Right lung (tissue), 10 donors: ENCODE data around the gene SLC25A24. TPM values are rescaled to one million over a fixed set of nuclear protein-coding genes. Genes with fewer than 3 reads are reported as not detected.
"Not testable (repeated sequence)": the region's sequence is repeated elsewhere in the genome, so short reads cannot be mapped to it uniquely, and the experiment has no call there.

Experiments used
- DNase-seq, 2 donors: peaks; one replicate each; pipeline ENCODE4 v3.0.0-alpha.2; 2013
- long read RNA-seq, 8 donors: transcript quantifications; one replicate each; lab custom pipeline, GENCODE V29; 2026
- polyA plus RNA-seq, 5 donors: library from polyadenylated mRNA; unstranded; fragments of 120-200 nt; gene quantifications; one replicate each; pipeline versions ENCODE4 v1.2.1 to v1.2.3, GENCODE V29; 2013; ENCODE audit warnings: inconsistent platforms in 1 of 5, low replicate concordance in 1 of 5; ENCODE audit not compliant: insufficient read length in 5 of 5, insufficient read depth in 1 of 5

SLC25A24 gene
- polyA plus RNA-seq, result 10 to 100 TPM; 61.5 to 86.5 (median 70.8) TPM
- long read RNA-seq, donor 1, full-length matches to known transcripts, result 29 of 78 reads
- long read RNA-seq, donor 1, partial matches to known transcripts, result 49 of 78 reads
- long read RNA-seq, donor 1, other reads (novel, unspliced or antisense), result 0 of 78 reads
- long read RNA-seq, donor 2, full-length matches to known transcripts, result 18 of 31 reads
- long read RNA-seq, donor 2, partial matches to known transcripts, result 13 of 31 reads
- long read RNA-seq, donor 2, other reads (novel, unspliced or antisense), result 0 of 31 reads
- long read RNA-seq, donor 3, full-length matches to known transcripts, result 20 of 30 reads
- long read RNA-seq, donor 3, partial matches to known transcripts, result 10 of 30 reads
- long read RNA-seq, donor 3, other reads (novel, unspliced or antisense), result 0 of 30 reads
- long read RNA-seq, donor 4, full-length matches to known transcripts, result 15 of 23 reads
- long read RNA-seq, donor 4, partial matches to known transcripts, result 8 of 23 reads
- long read RNA-seq, donor 4, other reads (novel, unspliced or antisense), result 0 of 23 reads
- long read RNA-seq, donor 5, full-length matches to known transcripts, result 28 of 61 reads
- long read RNA-seq, donor 5, partial matches to known transcripts, result 33 of 61 reads
- long read RNA-seq, donor 5, other reads (novel, unspliced or antisense), result 0 of 61 reads
- long read RNA-seq, donor 6, full-length matches to known transcripts, result 33 of 50 reads
- long read RNA-seq, donor 6, partial matches to known transcripts, result 17 of 50 reads
- long read RNA-seq, donor 6, other reads (novel, unspliced or antisense), result 0 of 50 reads
- long read RNA-seq, donor 7, full-length matches to known transcripts, result 13 of 25 reads
- long read RNA-seq, donor 7, partial matches to known transcripts, result 12 of 25 reads
- long read RNA-seq, donor 7, other reads (novel, unspliced or antisense), result 0 of 25 reads
- long read RNA-seq, donor 8, full-length matches to known transcripts, result 14 of 14 reads
- long read RNA-seq, donor 8, partial matches to known transcripts, result 0 of 14 reads
- long read RNA-seq, donor 8, other reads (novel, unspliced or antisense), result 0 of 14 reads

DNA sequence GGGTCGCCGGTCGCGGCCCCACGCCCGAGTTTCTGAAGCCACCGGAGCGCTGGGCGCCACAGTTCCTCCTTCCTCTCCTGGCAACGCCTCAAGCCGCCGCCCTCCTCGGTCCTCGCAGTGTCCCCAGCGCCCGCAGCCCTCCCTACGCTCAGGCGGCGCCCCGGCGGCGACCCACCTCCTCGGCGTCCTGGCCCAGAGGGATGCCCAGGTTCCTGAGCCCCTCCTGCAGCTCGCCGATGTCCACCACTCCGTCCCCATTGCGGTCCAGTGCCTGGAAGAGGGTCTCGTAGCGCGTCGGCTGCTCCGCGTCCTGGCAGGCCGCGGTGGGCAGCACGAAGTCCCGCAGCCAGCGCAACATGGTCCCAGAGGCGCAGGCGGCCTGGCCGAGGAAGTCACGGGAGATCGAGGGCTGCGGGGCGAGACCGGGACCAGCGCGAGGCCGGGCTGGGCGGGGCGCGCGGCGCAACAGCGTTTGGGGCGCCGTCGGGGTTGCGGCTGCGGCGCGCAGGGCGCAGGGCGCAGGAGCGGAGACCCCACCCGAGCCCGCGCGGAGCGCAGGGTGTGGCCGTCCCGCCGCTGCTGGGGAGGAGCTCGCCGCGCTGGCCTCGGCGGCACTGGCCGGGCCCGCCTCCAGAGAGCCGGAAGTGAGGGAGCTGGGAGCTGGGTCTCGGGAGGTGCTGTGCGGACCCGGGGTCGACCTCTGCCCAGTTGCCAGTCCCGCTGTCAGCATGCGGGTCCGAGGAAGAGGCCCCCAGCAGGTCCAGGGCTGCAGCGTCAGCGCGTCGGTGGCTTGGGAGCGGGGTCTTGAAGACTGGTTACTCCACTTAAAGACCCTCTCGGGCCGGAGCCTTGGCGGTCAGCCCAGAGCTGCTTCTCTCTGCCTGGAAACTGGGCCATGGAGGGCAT lies at the start of gene SLC25A24:
Gene SLC25A24 (minus strand): TSS at position 563 of the 906 bp plus-strand sequence. CDS start 205 bp downstream, at position 358.
- DNase-seq, result peak; percentile 86 to 88

DNA sequence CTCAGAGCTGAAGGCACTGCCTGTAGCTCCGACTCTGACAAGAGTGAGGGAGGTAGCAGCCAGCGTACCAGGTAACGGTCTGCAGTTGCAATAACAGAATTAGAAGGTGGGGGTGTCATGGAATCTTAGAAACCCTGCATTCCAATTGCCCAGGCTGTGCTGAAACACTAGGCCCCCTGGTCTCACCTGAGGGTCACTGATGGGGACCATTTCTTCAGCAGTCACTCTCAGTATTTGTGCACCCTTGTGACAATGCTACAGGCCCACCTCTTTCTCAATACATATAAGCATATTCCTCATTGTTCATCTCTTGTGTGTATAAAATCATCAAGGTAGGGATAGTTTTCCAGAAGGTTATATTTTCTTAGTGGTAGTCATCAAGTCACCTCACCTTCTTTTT lies 43.8 kb upstream of the SLC25A24 start, which contains the start of gene NBPF4:
Gene NBPF4 (minus strand): TSS at position 101 of the 400 bp plus-strand sequence. CDS start 315 bp downstream, outside the sequence.
- not testable (repeated sequence) for DNase-seq

DNA sequence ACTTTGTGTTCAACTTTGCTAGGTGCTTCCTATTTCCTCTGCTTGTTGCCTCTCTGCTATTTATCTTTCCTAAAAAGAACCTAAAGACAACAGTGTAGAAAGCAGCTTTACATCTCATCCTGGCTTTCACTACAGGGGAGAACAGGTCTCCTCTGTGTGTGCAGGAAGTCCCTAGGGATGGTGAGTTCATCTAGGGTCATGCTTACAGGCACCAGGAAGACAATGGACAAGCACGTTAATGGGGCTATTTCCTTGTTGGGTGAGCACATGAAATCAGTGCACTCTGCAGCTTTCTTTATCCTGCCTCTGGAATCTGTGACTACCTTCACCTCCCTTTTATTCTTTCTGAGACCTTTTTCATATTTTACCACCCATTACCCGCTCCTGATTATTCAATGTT lies 39.3 kb upstream of the SLC25A24 start:
- not testable (repeated sequence) for DNase-seq

GRCh38 chr1:108235308-108235707 lies 35.2 kb upstream of the SLC25A24 start:
- not testable (repeated sequence) for DNase-seq

- DNase-seq, result not testable (repeated sequence)
Measured at GRCh38 chr1:108232183-108232582, 32.0 kb upstream of the SLC25A24 start.

- not testable (repeated sequence) for DNase-seq
Measured at GRCh38 chr1:108229976-108230375, 29.8 kb upstream of the SLC25A24 start.

DNA sequence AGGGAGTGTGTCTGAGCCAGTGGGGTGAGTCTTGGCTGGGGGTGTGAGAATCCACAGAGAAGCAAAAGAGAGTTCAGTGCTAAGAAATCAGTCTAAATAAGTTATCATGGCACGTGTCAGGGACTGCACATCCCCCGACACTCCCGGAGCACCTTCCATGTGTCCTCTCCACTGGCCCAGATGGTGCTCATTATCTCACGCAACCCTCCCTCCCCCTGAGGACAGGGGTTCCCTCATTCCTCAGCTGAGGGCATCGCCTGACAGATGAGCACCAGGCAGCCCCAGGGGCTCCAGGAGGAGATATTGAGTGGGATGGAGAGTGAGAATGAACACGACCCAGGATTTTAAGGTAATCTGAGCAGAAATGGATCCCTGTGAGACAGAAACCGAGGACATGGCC lies 27.6 kb upstream of the SLC25A24 start:
- DNase-seq, result not testable (repeated sequence)

- DNase-seq, result not testable (repeated sequence)
Measured at GRCh38 chr1:108226855-108227254, 26.7 kb upstream of the SLC25A24 start.

DNA sequence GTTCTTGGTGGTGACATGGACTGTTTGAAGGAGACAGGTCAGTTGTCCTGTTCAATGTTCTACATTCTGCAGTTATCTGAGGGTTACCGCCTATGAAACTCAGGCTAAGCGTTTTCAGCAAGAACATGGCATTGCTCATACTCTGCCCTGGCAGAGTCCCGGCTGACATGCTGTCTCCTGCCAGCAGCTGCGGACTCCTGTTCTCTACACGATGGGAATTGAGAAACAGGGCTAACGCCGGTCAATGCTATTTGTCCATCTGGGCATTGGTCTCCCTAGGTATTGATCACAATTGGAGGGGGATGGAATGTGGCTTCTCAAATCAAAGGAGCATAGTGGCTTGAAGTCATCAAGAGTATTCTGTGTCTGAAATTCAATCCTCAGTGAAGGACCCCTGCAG lies 23.1 kb upstream of the SLC25A24 start:
- DNase-seq, result not testable (repeated sequence)

- not testable (repeated sequence) for DNase-seq
Measured at GRCh38 chr1:108217515-108218174, 17.5 kb upstream of the SLC25A24 start.

DNA sequence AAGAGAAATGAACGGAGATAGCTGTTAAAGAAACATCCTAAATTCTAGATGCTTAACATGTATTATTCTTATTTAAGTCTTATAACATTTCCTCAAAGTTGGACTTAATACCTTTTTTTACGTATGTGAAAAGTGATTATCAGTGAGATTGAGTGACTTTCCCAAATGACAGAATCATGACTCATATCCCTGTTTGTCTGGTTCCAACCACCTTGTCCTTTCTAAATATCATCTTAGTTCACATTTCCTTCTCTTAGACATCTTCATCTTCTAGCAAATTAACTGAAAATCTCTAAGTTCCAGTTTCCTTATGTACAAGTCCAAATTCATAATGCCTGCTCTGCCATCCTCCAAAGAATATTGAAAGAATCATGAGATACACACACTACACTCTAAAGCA lies 16.9 kb upstream of the SLC25A24 start:
- DNase-seq, result not testable (repeated sequence)

GRCh38 chr1:108216028-108216890 lies 16.1 kb upstream of the SLC25A24 start:
- DNase-seq, result not testable (repeated sequence)

DNA sequence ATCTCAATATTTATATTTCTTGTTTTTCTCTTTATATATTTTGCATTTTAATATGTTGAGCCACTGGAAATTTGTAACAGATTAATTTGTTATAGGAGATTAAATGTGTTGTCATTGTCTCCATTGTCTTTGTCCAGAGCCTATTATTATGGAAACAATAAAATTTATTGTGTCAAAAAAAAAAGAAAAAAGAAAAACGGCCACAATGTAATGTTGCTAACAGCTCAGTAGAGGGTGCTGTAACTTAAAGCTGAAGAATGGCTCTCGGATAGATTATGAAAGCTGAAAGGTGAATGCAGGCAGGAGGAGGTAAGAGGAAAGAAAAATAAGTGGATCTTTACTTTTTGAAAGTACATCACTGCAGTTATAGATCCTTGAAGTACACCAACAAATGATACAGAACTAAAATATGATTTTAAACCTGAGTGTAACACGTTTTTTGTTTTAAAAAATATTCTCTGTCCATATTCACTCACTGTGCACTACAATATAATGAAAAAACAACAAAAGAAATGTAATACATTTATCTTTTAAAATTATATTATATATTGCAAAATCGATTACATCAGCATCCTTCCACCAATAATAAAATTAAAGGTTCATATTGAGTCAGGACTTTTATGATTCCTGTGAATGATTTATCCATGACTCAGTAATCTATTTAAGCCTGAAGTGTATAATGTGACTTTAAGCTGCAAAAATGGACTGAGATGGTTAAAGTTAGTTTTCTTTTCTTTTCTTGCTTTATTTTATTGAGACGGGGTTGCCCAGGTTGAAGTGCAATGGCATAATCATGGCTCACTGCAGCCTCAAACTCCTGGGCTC lies 14.7 kb upstream of the SLC25A24 start:
- not testable (repeated sequence) for DNase-seq

- no peak for DNase-seq
Measured at GRCh38 chr1:108211014-108211413, 10.9 kb upstream of the SLC25A24 start.

GRCh38 chr1:108209456-108210108 lies 9.4 kb upstream of the SLC25A24 start:
- DNase-seq, result no peak

- peak in 1 of 2 donors; percentile 12 for DNase-seq
Measured at GRCh38 chr1:108208724-108209446, 8.7 kb upstream of the SLC25A24 start.

DNA sequence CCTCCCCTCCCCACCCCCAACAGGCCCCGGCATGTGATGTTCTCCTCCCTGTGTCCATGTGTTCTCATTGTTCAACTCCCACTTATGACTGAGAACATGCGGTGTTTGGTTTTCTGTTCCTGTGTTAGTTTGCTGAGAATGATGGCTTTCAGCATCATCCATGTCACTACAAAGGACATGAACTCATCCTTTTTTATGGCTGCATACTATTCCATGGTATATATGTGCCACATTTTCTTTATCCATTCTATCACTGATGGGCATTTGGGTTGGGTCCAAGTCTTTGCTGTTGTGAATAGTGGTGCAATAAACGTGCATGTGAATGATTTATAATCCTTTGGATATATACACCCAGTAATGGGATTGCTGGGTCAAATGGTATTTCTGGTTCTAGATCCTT lies 3.4 kb upstream of the SLC25A24 start:
- DNase-seq, result not testable (repeated sequence)
